ENCODE results near the gene SLC39A10. TPM values are rescaled to one million over a fixed set of nuclear protein-coding genes. Genes with fewer than 3 reads are reported as not detected.
"Not testable (repeated sequence)": the region's sequence is repeated elsewhere in the genome, so short reads cannot be mapped to it uniquely, and the experiment has no call there.

SLC39A10 gene
- total and polyA plus RNA-seq, 12 donors, result 6.6 to 83.0 (median 33.0) TPM

- intact Hi-C loops (cut with DNase I), result no loop called here
- H3K27me3 ChIP-seq, result no peaks in the 10 kb centered on the region
- no peak overlapping the region for H3K27ac ChIP-seq
- H3K9me3 ChIP-seq (replicated peaks in 1 of 3), result no peaks in the 10 kb centered on the region
- no peaks in the 10 kb centered on the region for H3K4me1 ChIP-seq (replicated peaks in 1 of 2)
- H3K36me3 ChIP-seq (replicated peaks in 1 of 2), result no peaks in the 10 kb centered on the region
- 77 to 92% (median 89%) methylated on average over 1 of the region's 1 CpG for WGBS, 4 donors
- no peak for TF ChIP-seq CTCF (IDR thresholded peaks at IDR 0.05)
- no peak for TF ChIP-seq POLR2A (IDR thresholded peaks at IDR 0.05)
- no peak for DNase-seq
- no peak overlapping the region for H3K4me3 ChIP-seq
Measured at GRCh38 chr2:195639959-195640358, 17.1 kb upstream of the SLC39A10 start.

GRCh38 chr2:195642027-195642678, 14.9 kb upstream of the SLC39A10 start:
- intact Hi-C loops (cut with DNase I), result no loop called here
- TF ChIP-seq POLR2A (IDR thresholded peaks at IDR 0.05), result no peak
- TF ChIP-seq CTCF (IDR thresholded peaks at IDR 0.05), result no peak
- Histone ChIP-seq H3K4me1 (replicated peaks in 1 of 2) (no peaks in the 10 kb centered on the region), H3K27ac (no peak overlapping the region), H3K4me3 (no peak overlapping the region), H3K9me3 (replicated peaks in 1 of 3) (no peaks in the 10 kb centered on the region), H3K27me3 (no peaks in the 10 kb centered on the region), H3K36me3 (replicated peaks in 1 of 2) (no peaks in the 10 kb centered on the region)
- no peak for DNase-seq
- WGBS, 4 donors, result 77 to 91% (median 89%) methylated on average over 5 of the region's 5 CpGs

GRCh38 chr2:195642679-195643068, 14.4 kb upstream of the SLC39A10 start:
- DNase-seq, result no peak
- Histone ChIP-seq H3K4me1 (replicated peaks in 1 of 2) (no peaks in the 10 kb centered on the region), H3K4me3 (no peak overlapping the region), H3K9me3 (replicated peaks in 1 of 3) (no peaks in the 10 kb centered on the region), H3K27ac (no peak overlapping the region), H3K27me3 (no peaks in the 10 kb centered on the region), H3K36me3 (replicated peaks in 1 of 2) (no peaks in the 10 kb centered on the region)
- TF ChIP-seq CTCF (IDR thresholded peaks at IDR 0.05) (no peak), POLR2A (IDR thresholded peaks at IDR 0.05) (no peak)
- WGBS, 4 donors, result 77 to 91% (median 81%) methylated on average over 1 of the region's 1 CpG
- intact Hi-C loops (cut with DNase I), result no loop called here

- DNase-seq; H3K27me3 ChIP-seq; H3K9me3 ChIP-seq (replicated peaks in 1 of 3); H3K4me3 ChIP-seq; H3K4me1 ChIP-seq (replicated peaks in 1 of 2); H3K36me3 ChIP-seq (replicated peaks in 1 of 2); intact Hi-C loops (cut with DNase I); H3K27ac ChIP-seq: not testable (repeated sequence)
- 90 to 96% (median 94%) methylated on average over 9 of the region's 9 CpGs for WGBS, 4 donors
Measured at GRCh38 chr2:195644708-195645107, 12.3 kb upstream of the SLC39A10 start.

GRCh38 chr2:195645413-195645812, 11.6 kb upstream of the SLC39A10 start:
- Histone ChIP-seq H3K4me3 (no peak overlapping the region), H3K27me3 (no peaks in the 10 kb centered on the region), H3K36me3 (replicated peaks in 1 of 2) (no peaks in the 10 kb centered on the region), H3K27ac (no peak overlapping the region), H3K9me3 (replicated peaks in 1 of 3) (no peaks in the 10 kb centered on the region), H3K4me1 (replicated peaks in 1 of 2) (no peaks in the 10 kb centered on the region)
- TF ChIP-seq CTCF (IDR thresholded peaks at IDR 0.05) (no peak), POLR2A (IDR thresholded peaks at IDR 0.05) (no peak)
- DNase-seq, result no peak
- 85 to 87% (median 87%) methylated on average over 2 of the region's 2 CpGs for WGBS, 4 donors
- intact Hi-C loops (cut with DNase I), result no loop called here
